Hematopoietic multipotent progenitor cell treated with erythropoietin and hydrocortisone succinate and interleukin-3 and kit ligand, for 6 days (in vitro differentiated cells): ENCODE data around the gene ANKRD31.

Experiments used
- DNase-seq: peaks from one replicate; pipeline ENCODE4 v3.0.0-alpha.2; 2015

Gene ANKRD31

GRCh38 chr5:75023368-75024159 is 213.1 kb downstream of the ANKRD31 start:
- DNase-seq: no peak

GRCh38 chr5:75021800-75022199 is 214.9 kb downstream of the ANKRD31 start:
- DNase-seq: no peak

- no peak for DNase-seq
Measured at GRCh38 chr5:75021219-75021618, 215.5 kb downstream of the ANKRD31 start.

- DNase-seq: no peak
Measured at GRCh38 chr5:75020016-75020656, 216.5 kb downstream of the ANKRD31 start.

- no peak for DNase-seq
Measured at GRCh38 chr5:75018805-75019587, 217.7 kb downstream of the ANKRD31 start.
